K562 (cell line): ENCODE results near the gene LRRC10. TPM values are rescaled to one million over a fixed set of nuclear protein-coding genes. Genes with fewer than 3 reads are reported as not detected.

Experiments
- BDP1 ChIP-seq: IDR thresholded peaks from 3 replicates; pipeline ENCODE4 v1.6.1; 2011; ENCODE audit not compliant: insufficient read length, insufficient read depth
- CBX1 ChIP-seq: sonication (generic); IDR thresholded peaks from 2 replicates; pipeline ENCODE4 v1.6.1; 2016; ENCODE audit warnings: antibody characterized with exemption, low read depth, mild to moderate bottlenecking
- DACH1 ChIP-seq: fragments of 450-650 bp; IDR thresholded peaks from 2 replicates; pipeline ENCODE4 v1.6.1; 2018; ENCODE audit not compliant: partially characterized antibody
- DLX4 ChIP-seq: fragments of 250-450 bp; sonication (Bioruptor Pico); IDR thresholded peaks from 2 replicates; pipeline ENCODE4 v1.6.1; 2021; ENCODE audit warnings: mild to moderate bottlenecking
- ETS1 ChIP-seq: conservative IDR thresholded peaks from 2 replicates; pipeline ENCODE4 v1.6.1; 2011; ENCODE audit warnings: low read depth, mild to moderate bottlenecking, low read length; ENCODE audit not compliant: control insufficient read depth
- FIP1L1 ChIP-seq: fragments of 200-400 bp; formaldehyde crosslinking; IDR thresholded peaks from 2 replicates; pipeline ENCODE4 v1.6.1; 2018; ENCODE audit warnings: mild to moderate bottlenecking, low read depth, low read length; ENCODE audit not compliant: poor library complexity, severe bottlenecking
- FOXK1 ChIP-seq: sonication (generic); formaldehyde crosslinking; IDR thresholded peaks from 2 replicates; pipeline ENCODE4 v1.8.0; 2022; ENCODE audit warnings: missing genetic modification reagents, mild to moderate bottlenecking, borderline replicate concordance
- MTA3 ChIP-seq: fragments of 450-650 bp; formaldehyde crosslinking; IDR thresholded peaks from 2 replicates; pipeline ENCODE4 v1.6.1; 2017; ENCODE audit warnings: mild to moderate bottlenecking, borderline replicate concordance
- PTTG1 ChIP-seq: fragments of 450-650 bp; IDR thresholded peaks from 2 replicates; pipeline ENCODE4 v1.6.1; 2016; ENCODE audit warnings: low read depth, mild to moderate bottlenecking, missing genetic modification characterization, missing compliant biosample characterization
- STAT6 ChIP-seq: sonication (generic); formaldehyde crosslinking; IDR thresholded peaks from 2 replicates; pipeline ENCODE4 v1.8.1; 2023; ENCODE audit warnings: mild to moderate bottlenecking, missing genetic modification reagents
- THAP7 ChIP-seq: fragments of 250-450 bp; sonication (Bioruptor Pico); IDR thresholded peaks from 2 replicates; pipeline ENCODE4 v1.5.0; 2021
- ZNF12 ChIP-seq: sonication (generic); formaldehyde crosslinking; IDR thresholded peaks from 2 replicates; pipeline ENCODE4 v1.4.0; 2020; ENCODE audit warnings: mild to moderate bottlenecking, missing genetic modification reagents
- ZNF282 ChIP-seq: sonication (generic); formaldehyde crosslinking; IDR thresholded peaks from 2 replicates; pipeline ENCODE4 v1.8.1; 2023; ENCODE audit warnings: missing genetic modification reagents
- ZNF318 ChIP-seq, 2 experiments: fragments of 450-650 bp; IDR thresholded peaks; 2 replicates each; pipeline ENCODE4 v1.6.1; 2016; ENCODE audit warnings: mild to moderate bottlenecking in 2 of 2, borderline replicate concordance in 1 of 2, low read depth in 1 of 2, moderate library complexity in 1 of 2
- ZNF551 ChIP-seq: fragments of 250-450 bp; sonication (Bioruptor Pico); IDR thresholded peaks from 2 replicates; pipeline ENCODE4 v1.5.0; 2021; ENCODE audit warnings: mild to moderate bottlenecking, moderate library complexity
- polyA plus RNA-seq, 8 experiments: library from polyadenylated mRNA; depleted of rRNA in 4 of 8; stranded (reverse) in 5 of 8; unstranded in 3 of 8; fragments of >200 nt; fragmentation: Nextera tagmentation in 2 of 8; fragmentation: Illumina TruSeq in 1 of 8; extraction: Ambion mirVana in 2 of 8; extraction: Trizol in 1 of 8; gene quantifications; 2 replicates each; pipeline versions ENCODE4 v1.2.1 to v1.2.3, GENCODE V29; 2011 to 2014; ENCODE audit warnings: inconsistent platforms in 1 of 8, missing spikeins in 1 of 8
- total RNA-seq, 7 experiments: library from RNA; depleted of rRNA in 6 of 7; stranded (reverse); fragments of >200 nt in 6 of 7; fragmentation: Illumina TruSeq in 2 of 7; extraction: Trizol in 2 of 7; gene quantifications; 2 replicates each; pipeline versions ENCODE4 v1.2.1 to v1.2.3, GENCODE V29; 2011 to 2021; ENCODE audit warnings: low replicate concordance in 1 of 7

The LRRC10 gene
- total and polyA plus RNA-seq, 9 of the 15 experiments (the other 6 are each of a cell fraction or from before 2014, with no cell fraction given): 0.09 TPM; not detected in 8

GRCh38 chr12:69623970-69624369 is 13.3 kb upstream of the LRRC10 start (continued):
- no peak for TF ChIP-seq STAT6 (CRISPR knock-in tag)
- TF ChIP-seq THAP7 (CRISPR knock-in tag): no peak
- TF ChIP-seq BDP1: no peak
- peak in 1 of 2 experiments; percentile 84; a peak in 2 of 4 replicates for TF ChIP-seq ZNF318 (IDR thresholded peaks at IDR 0.05; ENCODE audit: borderline replicate concordance in 1 of 2, low read depth in 1 of 2)
- peak; percentile 92 for TF ChIP-seq MTA3
- TF ChIP-seq PTTG1 (tag): no peak
- TF ChIP-seq FIP1L1: no peak
- peak; percentile 98 for TF ChIP-seq DACH1
- no peak for TF ChIP-seq ZNF551 (CRISPR knock-in tag)
- TF ChIP-seq ZNF282 (CRISPR knock-in tag): no peak
- TF ChIP-seq ZNF12 (CRISPR knock-in tag): peak; percentile 92
- TF ChIP-seq ETS1: peak; percentile 96
- TF ChIP-seq CBX1: no peak
- no peak for TF ChIP-seq DLX4 (CRISPR knock-in tag)
- TF ChIP-seq FOXK1 (CRISPR knock-in tag): no peak
